ENCODE data around the gene GLYR1. TPM values are rescaled to one million over a fixed set of nuclear protein-coding genes. Genes with fewer than 3 reads are reported as not detected.

Gene GLYR1
- total RNA-seq, 1 donor from 2014 or later: 51.6 TPM

DNA sequence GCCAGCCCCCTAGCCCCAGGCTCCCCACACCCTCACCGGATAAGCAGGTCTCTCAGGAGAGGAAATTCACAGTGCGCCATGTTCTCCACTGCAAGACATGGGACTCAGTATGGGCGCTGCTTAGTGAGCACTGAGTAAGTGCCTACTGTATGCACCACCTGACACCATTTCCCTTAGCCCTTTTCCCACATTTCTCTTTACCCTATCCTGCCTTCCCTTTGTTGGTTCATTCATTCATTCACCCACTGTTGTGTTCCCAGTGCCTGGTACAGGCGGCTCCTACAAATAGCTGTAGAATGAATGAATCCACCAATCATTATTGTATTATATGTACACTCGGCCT is 69.1 kb downstream of the GLYR1 start:
- intact Hi-C loops (cut with DNase I): no loop called here
- H3K36me3 ChIP-seq: no peaks in the 10 kb centered on the region
- no peak overlapping the region for H3K4me3 ChIP-seq
- no peak overlapping the region for H3K27ac ChIP-seq
- DNase-seq (ENCODE audit: extremely low spot score in 2 of 2): no peak
- TF ChIP-seq, protein P1, sequence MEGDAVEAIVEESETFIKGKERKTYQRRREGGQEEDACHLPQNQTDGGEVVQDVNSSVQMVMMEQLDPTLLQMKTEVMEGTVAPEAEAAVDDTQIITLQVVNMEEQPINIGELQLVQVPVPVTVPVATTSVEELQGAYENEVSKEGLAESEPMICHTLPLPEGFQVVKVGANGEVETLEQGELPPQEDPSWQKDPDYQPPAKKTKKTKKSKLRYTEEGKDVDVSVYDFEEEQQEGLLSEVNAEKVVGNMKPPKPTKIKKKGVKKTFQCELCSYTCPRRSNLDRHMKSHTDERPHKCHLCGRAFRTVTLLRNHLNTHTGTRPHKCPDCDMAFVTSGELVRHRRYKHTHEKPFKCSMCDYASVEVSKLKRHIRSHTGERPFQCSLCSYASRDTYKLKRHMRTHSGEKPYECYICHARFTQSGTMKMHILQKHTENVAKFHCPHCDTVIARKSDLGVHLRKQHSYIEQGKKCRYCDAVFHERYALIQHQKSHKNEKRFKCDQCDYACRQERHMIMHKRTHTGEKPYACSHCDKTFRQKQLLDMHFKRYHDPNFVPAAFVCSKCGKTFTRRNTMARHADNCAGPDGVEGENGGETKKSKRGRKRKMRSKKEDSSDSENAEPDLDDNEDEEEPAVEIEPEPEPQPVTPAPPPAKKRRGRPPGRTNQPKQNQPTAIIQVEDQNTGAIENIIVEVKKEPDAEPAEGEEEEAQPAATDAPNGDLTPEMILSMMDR (IDR thresholded peaks at IDR 0.05): no peak
- no peak for TF ChIP-seq POLR2AphosphoS5 (IDR thresholded peaks at IDR 0.05; ENCODE audit: insufficient read depth in 1 of 2, low read depth in 1 of 2)
- TF ChIP-seq POLR2A (IDR thresholded peaks at IDR 0.05): no peak
- no peaks in the 10 kb centered on the region for H3K27me3 ChIP-seq
- no peaks in the 10 kb centered on the region for H3K4me1 ChIP-seq
- no peaks in the 10 kb centered on the region for H3K9me3 ChIP-seq

DNA sequence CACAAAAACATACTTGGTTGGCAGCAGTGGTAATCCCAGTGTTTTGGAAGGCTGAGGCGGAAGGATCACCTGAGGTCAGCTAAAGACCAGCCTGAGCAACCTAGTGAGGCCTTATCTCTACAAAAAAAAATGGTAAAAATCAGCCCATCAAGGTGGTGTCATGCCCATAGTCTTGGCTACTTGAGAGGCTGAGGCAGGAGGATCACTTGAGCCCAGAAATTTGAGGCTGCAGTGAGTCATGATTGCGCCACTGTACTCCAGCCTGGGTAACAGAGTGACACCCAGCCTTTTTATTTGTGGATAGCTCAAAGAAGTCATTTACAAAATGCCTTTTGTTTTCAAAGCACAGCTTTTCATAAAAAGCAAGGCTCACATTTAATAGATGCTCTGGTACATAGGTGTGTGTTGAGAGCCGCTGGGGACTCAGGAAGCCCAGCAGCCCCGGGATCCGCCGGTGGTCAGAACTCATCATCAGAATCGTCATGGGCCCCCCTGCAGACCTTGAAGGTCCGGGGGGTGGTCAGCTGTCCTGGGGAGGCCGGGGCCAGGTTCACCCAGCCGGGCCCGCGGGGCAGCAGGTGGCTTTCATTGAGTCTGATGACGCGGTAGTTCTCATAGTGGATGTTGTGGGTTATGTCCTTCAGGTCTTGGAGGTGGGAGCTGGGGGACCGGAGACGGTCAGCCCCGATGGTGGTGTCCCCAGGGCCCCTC is 69.6 kb downstream of the GLYR1 start:
- no peaks in the 10 kb centered on the region for H3K9me3 ChIP-seq
- intact Hi-C loops (cut with DNase I): no loop called here
- no peaks in the 10 kb centered on the region for H3K27me3 ChIP-seq
- no peaks in the 10 kb centered on the region for H3K4me1 ChIP-seq
- H3K36me3 ChIP-seq: no peaks in the 10 kb centered on the region
- no peak overlapping the region for H3K27ac ChIP-seq
- DNase-seq (ENCODE audit: extremely low spot score in 2 of 2): no peak
- no peak overlapping the region for H3K4me3 ChIP-seq
- TF ChIP-seq, protein P1 (IDR thresholded peaks at IDR 0.05): no peak
- TF ChIP-seq POLR2A (IDR thresholded peaks at IDR 0.05) (no peak), POLR2AphosphoS5 (IDR thresholded peaks at IDR 0.05; ENCODE audit: insufficient read depth in 1 of 2, low read depth in 1 of 2) (no peak)

GRCh38 chr16:4776141-4776705 is 70.9 kb downstream of the GLYR1 start:
- DNase-seq (ENCODE audit: extremely low spot score in 2 of 2): no peak
- TF ChIP-seq POLR2A (IDR thresholded peaks at IDR 0.05) (no peak), POLR2AphosphoS5 (IDR thresholded peaks at IDR 0.05; ENCODE audit: insufficient read depth in 1 of 2, low read depth in 1 of 2) (no peak)
- TF ChIP-seq, protein P1 (IDR thresholded peaks at IDR 0.05): no peak
- Histone ChIP-seq H3K36me3 (no peaks in the 10 kb centered on the region), H3K9me3 (no peaks in the 10 kb centered on the region), H3K27ac (no peak overlapping the region), H3K27me3 (no peaks in the 10 kb centered on the region), H3K4me1 (no peaks in the 10 kb centered on the region), H3K4me3 (no peak overlapping the region)
- intact Hi-C loops (cut with DNase I): no loop called here

GRCh38 chr16:4775005-4775404 is 72.1 kb downstream of the GLYR1 start:
- intact Hi-C loops (cut with DNase I): no loop called here
- H3K36me3 ChIP-seq: no peaks in the 10 kb centered on the region
- TF ChIP-seq POLR2AphosphoS5 (IDR thresholded peaks at IDR 0.05; ENCODE audit: insufficient read depth in 1 of 2, low read depth in 1 of 2) (no peak), POLR2A (IDR thresholded peaks at IDR 0.05) (no peak)
- TF ChIP-seq, protein P1 (IDR thresholded peaks at IDR 0.05): no peak
- H3K27me3 ChIP-seq: no peaks in the 10 kb centered on the region
- H3K4me3 ChIP-seq: no peak overlapping the region
- no peak overlapping the region for H3K27ac ChIP-seq
- H3K4me1 ChIP-seq: no peaks in the 10 kb centered on the region
- no peaks in the 10 kb centered on the region for H3K9me3 ChIP-seq
- DNase-seq (ENCODE audit: extremely low spot score in 2 of 2): no peak

DNA sequence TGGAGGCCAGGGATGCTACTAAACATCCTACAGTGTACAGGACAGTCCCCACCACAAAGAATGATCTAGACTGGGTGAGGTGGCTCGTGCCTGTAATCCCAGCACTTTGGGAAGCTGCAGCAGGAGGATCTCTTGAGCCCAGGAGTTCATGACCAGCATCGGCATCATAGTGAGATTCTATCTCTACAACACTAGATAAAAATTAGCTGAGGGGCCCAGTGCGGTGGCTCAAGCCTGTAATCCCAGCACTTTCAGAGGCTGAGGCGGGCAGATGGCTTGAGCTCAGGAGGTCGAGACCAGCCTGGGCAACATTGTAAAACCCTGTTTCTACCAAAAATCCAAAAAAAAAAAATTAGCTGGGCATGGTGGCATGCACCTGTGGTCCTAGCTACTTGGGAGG is 74.7 kb downstream of the GLYR1 start:
- H3K4me3 ChIP-seq: no peak overlapping the region
- intact Hi-C loops (cut with DNase I): no loop called here
- H3K36me3 ChIP-seq: no peaks in the 10 kb centered on the region
- TF ChIP-seq POLR2AphosphoS5 (IDR thresholded peaks at IDR 0.05; ENCODE audit: insufficient read depth in 1 of 2, low read depth in 1 of 2) (no peak), POLR2A (IDR thresholded peaks at IDR 0.05) (no peak)
- TF ChIP-seq, protein P1 (IDR thresholded peaks at IDR 0.05): no peak
- H3K9me3 ChIP-seq: no peaks in the 10 kb centered on the region
- no peaks in the 10 kb centered on the region for H3K27me3 ChIP-seq
- H3K27ac ChIP-seq: no peak overlapping the region
- DNase-seq (ENCODE audit: extremely low spot score in 2 of 2): no peak
- peaks cover 10% of the 10 kb centered on the region for H3K4me1 ChIP-seq

Data from vagina (tissue), 2 donors.